B cell (primary cell): ENCODE data around the gene PFN1. TPM values are rescaled to one million over a fixed set of nuclear protein-coding genes. Genes with fewer than 3 reads are reported as not detected.

Experiments used
- ATAC-seq: fragments of 200-7000 bp; cut with Tn5 transposase; one replicate; pipeline ENCODE4 v1.10.0; 2021; ENCODE audit warnings: low read depth, mild to moderate bottlenecking, moderate number of reproducible peaks, moderate library complexity
- CTCF ChIA-PET: fragments of 350-600 bp; sonication (Branson Sonifier 250); formaldehyde crosslinking; loops from one replicate; lab custom pipeline; 2021; ENCODE audit warnings: antibody characterized with exemption, inconsistent platforms; lab: Charles Lee
- POLR2A ChIA-PET: fragments of 350-600 bp; sonication (Branson Sonifier 250); formaldehyde crosslinking; loops from one replicate; lab custom pipeline; 2021; ENCODE audit warnings: antibody characterized with exemption; lab: Charles Lee
- DNase-seq: peaks from one replicate; pipeline ENCODE4 v3.0.0; 2013
- H2AFZ ChIP-seq: 2 replicates; pipeline ENCODE4 v1.6.1; 2012; ENCODE audit warnings: mild to moderate bottlenecking, low read depth, low read length; ENCODE audit not compliant: insufficient read depth, poor library complexity, severe bottlenecking
- H3K27ac ChIP-seq, 2 donors: 1 replicate in 1 of 2; 2 replicates in 1 of 2; pipeline ENCODE4 v1.5.1; 2012 to 2013; ENCODE audit warnings: low read length in 2 of 2, mild to moderate bottlenecking in 2 of 2, moderate library complexity in 1 of 2
- H3K27me3 ChIP-seq, 4 experiments: fragments of 200-600 bp in 1 of 4; sonication (generic) in 1 of 4; replicated peaks in 1 of 4; 1 replicate in 2 of 4; 2 replicates in 2 of 4; pipeline versions ENCODE4 v1.6.1 to v1.7.0; 2013 to 2016; ENCODE audit warnings: low read length in 3 of 4, mild to moderate bottlenecking in 2 of 4, mixed read lengths in 1 of 4, moderate library complexity in 1 of 4; ENCODE audit not compliant: insufficient read depth in 4 of 4, control insufficient read depth in 3 of 4; ENCODE audit errors: control extremely low read depth in 1 of 4
- H3K36me3 ChIP-seq, 2 experiments: replicated peaks in 1 of 2; 1 replicate in 1 of 2; 2 replicates in 1 of 2; pipeline versions ENCODE4 v1.6.1 to v1.7.1; 2013; ENCODE audit warnings: low read length in 1 of 2; ENCODE audit not compliant: insufficient read depth in 2 of 2, control insufficient read depth in 1 of 2; ENCODE audit errors: control extremely low read depth in 1 of 2, extremely low read depth in 1 of 2
- H3K4me1 ChIP-seq, 2 donors: fragments of 200-600 bp in 1 of 2; sonication (generic) in 1 of 2; 1 replicate in 1 of 2; 2 replicates in 1 of 2; pipeline versions ENCODE4 v1.5.1 to v1.6.1; 2013 to 2017; ENCODE audit warnings: low read length in 2 of 2; ENCODE audit not compliant: control insufficient read depth in 2 of 2, insufficient read depth in 2 of 2
- H3K4me2 ChIP-seq: replicated peaks from 2 replicates; pipeline ENCODE3; 2012; ENCODE audit warnings: mild to moderate bottlenecking, low read depth, low read length; ENCODE audit not compliant: poor library complexity, severe bottlenecking
- H3K4me3 ChIP-seq, 5 experiments: fragments of 200-600 bp in 1 of 5; sonication (generic) in 1 of 5; 1 replicate in 3 of 5; 2 replicates in 2 of 5; pipeline versions ENCODE4 v1.5.1 to v1.7.0; 2011 to 2016; ENCODE audit warnings: low read length in 4 of 5, mild to moderate bottlenecking in 4 of 5, low read depth in 2 of 5, control low read depth in 1 of 5, moderate library complexity in 1 of 5; ENCODE audit not compliant: insufficient read depth in 1 of 5; ENCODE audit errors: control extremely low read depth in 1 of 5, extremely low read depth in 1 of 5
- H3K79me2 ChIP-seq: fragments of 200-600 bp; sonication (generic); one replicate; pipeline ENCODE4 v1.6.0; 2016; ENCODE audit warnings: low read length; ENCODE audit not compliant: control insufficient read depth, insufficient read depth
- H3K9ac ChIP-seq: fragments of 200-600 bp; sonication (generic); 2 replicates; pipeline ENCODE4 v1.6.1; 2017; ENCODE audit warnings: mild to moderate bottlenecking, low read length, moderate library complexity
- H3K9me3 ChIP-seq, 3 donors: one replicate each; pipeline versions ENCODE4 v1.6.1 to v1.7.1; 2013; ENCODE audit warnings: low read length in 2 of 3; ENCODE audit not compliant: control insufficient read depth in 2 of 3, insufficient read depth in 1 of 3; ENCODE audit errors: control extremely low read depth in 1 of 3
- H4K20me1 ChIP-seq: 2 replicates; pipeline ENCODE4 v1.6.0; 2012; ENCODE audit warnings: mild to moderate bottlenecking, low read length; ENCODE audit not compliant: insufficient read depth, control insufficient read depth, poor library complexity, severe bottlenecking
- H3K27ac Mint-ChIP-seq: one replicate; pipeline ENCODE4 v1.8.0; 2021; ENCODE audit warnings: mixed read lengths
- H3K27me3 Mint-ChIP-seq: one replicate; pipeline ENCODE4 v1.8.0; 2021; ENCODE audit warnings: mixed read lengths
- H3K4me1 Mint-ChIP-seq: one replicate; pipeline ENCODE4 v1.8.0; 2021; ENCODE audit warnings: mixed read lengths
- H3K4me3 Mint-ChIP-seq: one replicate; pipeline ENCODE4 v1.8.0; 2021; ENCODE audit warnings: mixed read lengths
- H3K9me3 Mint-ChIP-seq: one replicate; pipeline ENCODE4 v1.8.0; 2022; ENCODE audit warnings: mixed read lengths; ENCODE audit not compliant: insufficient read depth
- EZH2 ChIP-seq: IDR thresholded peaks from 2 replicates; pipeline ENCODE4 v1.6.1; 2012; ENCODE audit warnings: borderline replicate concordance, low read depth, mild to moderate bottlenecking, moderate library complexity, low read length; ENCODE audit not compliant: insufficient read depth, poor library complexity, severe bottlenecking
- WGBS: methylation state at CpG from one replicate; pipeline ENCODE4 v1.1.5; 2013; ENCODE audit warnings: missing lambda C conversion rate; ENCODE audit not compliant: insufficient coverage; 5-methylcytosine and 5-hydroxymethylcytosine counted together
- intact Hi-C: fragments of 100-400 bp; cut with micrococcal nuclease; formaldehyde crosslinking; loops from one replicate; pipeline ENCODE4 v1.10.0; 2022
- polyA plus RNA-seq: library from polyadenylated mRNA; depleted of rRNA; stranded (reverse); fragments of >200 nt; gene quantifications from 2 replicates; pipeline ENCODE4 v1.2.3, GENCODE V29; 2012
- total RNA-seq, 2 donors: library from RNA; stranded (reverse); fragments of 120-200 nt in 1 of 2; gene quantifications; 1 replicate in 1 of 2; 2 replicates in 1 of 2; pipeline versions ENCODE4 v1.2.3 to v1.2.4, GENCODE V29; 2013 to 2022
- TF ChIP-seq, protein P1 (sequence below): fragments of 200-600 bp; IDR thresholded peaks from one replicate; pipeline ENCODE4 v1.8.0; 2022; ENCODE audit warnings: antibody characterized with exemption, mild to moderate bottlenecking

The PFN1 gene
- total and polyA plus RNA-seq, 2 donors (not counting 1 experiment from before 2014, with no cell fraction given) = 330 to 609 TPM

DNA sequence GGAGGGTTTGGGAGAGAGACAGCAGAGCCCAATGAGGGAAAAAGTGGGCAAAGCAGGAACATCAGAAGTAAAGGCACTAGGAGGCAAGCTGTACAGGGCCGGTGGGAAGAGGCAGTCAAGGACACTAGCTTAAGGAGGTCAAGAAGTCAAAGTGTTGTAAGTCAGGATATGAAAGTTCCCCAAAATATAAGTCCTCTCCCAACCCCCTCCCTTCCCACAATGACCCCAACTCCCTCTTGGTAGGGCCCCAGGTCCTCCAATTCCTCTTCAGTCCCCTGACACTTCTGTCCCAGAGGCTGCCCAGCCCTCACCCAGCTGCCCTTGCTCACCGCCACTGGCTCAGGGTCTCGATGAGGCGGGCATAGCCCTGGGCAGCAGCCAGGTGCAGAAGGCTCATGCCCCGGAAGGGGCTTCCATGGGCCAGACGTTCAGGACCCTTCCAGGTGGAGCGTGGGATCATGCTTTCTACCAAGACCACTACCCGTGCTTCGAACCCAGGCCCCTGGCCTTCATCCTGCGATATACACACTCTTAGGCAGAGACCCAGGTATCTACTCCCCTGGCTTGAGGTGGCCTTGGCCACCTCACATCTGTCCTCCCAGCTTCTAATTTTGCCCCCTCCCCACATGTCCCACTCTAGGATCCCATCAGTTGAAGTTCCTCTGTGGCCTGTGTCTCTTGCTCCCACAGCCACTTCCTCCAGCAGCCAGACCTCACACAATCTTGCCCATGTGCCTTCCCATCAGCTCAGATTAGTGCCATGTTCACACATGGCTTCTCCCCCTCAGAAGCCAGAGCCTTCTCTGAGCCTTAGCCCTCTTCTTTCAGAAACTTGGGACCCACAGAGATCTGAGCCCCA lies 25.2 kb upstream of the PFN1 start:
- Histone ChIP-seq H3K9ac (no peak overlapping the region), H3K79me2 (peaks cover 13% of the 10 kb centered on the region), H3K27ac (no peak overlapping the region), H3K4me3 (no peak overlapping the region), H3K4me2 (no peak overlapping the region), H3K9me3 (no peaks in the 10 kb centered on the region), H3K4me1 (peaks cover 10 to 13% of the 10 kb centered on the region in 2 donors), H2AFZ (no peak overlapping the region), H3K36me3 (peaks cover 0 to 60% of the 10 kb centered on the region in 2 experiments), H4K20me1 (no peaks in the 10 kb centered on the region), H3K27me3 (no peaks in the 10 kb centered on the region)
- peaks cover 10% of the 10 kb centered on the region for H3K4me1 Mint-ChIP-seq
- 98% methylated on average over 9 of the region's 10 CpGs for WGBS
- TF ChIP-seq EZH2 = no peak
- TF ChIP-seq, protein P1, sequence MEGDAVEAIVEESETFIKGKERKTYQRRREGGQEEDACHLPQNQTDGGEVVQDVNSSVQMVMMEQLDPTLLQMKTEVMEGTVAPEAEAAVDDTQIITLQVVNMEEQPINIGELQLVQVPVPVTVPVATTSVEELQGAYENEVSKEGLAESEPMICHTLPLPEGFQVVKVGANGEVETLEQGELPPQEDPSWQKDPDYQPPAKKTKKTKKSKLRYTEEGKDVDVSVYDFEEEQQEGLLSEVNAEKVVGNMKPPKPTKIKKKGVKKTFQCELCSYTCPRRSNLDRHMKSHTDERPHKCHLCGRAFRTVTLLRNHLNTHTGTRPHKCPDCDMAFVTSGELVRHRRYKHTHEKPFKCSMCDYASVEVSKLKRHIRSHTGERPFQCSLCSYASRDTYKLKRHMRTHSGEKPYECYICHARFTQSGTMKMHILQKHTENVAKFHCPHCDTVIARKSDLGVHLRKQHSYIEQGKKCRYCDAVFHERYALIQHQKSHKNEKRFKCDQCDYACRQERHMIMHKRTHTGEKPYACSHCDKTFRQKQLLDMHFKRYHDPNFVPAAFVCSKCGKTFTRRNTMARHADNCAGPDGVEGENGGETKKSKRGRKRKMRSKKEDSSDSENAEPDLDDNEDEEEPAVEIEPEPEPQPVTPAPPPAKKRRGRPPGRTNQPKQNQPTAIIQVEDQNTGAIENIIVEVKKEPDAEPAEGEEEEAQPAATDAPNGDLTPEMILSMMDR = no peak
- H3K27me3 Mint-ChIP-seq = no peaks in the 10 kb centered on the region
- CTCF ChIA-PET = interaction anchor here (1.4 kb wide), 2 partner anchors 70 to 88 kb away, joined by 4 read pairs; partner anchors contain the start of gene CHRNE
- H3K27ac Mint-ChIP-seq = no peak overlapping the region
- ATAC-seq = no peak
- POLR2A ChIA-PET = interaction anchor here (0.5 kb wide), 1 partner anchor 43 kb away, joined by 8 read pairs; no protein-coding TSS in a partner anchor
- intact Hi-C loops = no loop called here
- no peaks in the 10 kb centered on the region for H3K9me3 Mint-ChIP-seq
- no peak for DNase-seq
- H3K4me3 Mint-ChIP-seq = no peak overlapping the region

DNA sequence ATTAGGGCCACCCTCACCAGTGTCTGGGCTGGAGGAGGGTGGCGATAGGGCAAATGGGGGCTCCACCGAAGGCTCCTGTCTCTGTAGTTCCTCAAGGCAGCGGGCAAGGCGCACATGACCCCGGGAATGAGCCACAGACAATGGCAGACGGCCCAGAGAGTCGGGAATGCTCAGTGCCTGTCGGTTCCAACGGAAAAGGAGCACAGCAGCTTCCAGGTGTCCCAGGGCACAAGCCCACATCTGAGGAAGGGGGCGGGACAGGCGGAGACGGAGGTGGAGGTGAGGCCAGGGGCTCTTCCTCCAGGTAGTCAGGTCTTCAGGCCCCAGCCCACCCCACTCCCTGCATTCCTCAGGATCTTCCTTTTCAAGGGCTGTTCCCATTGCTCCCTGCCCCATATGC lies 24.4 kb upstream of the PFN1 start:
- Histone ChIP-seq H3K4me1 (peaks cover 9 to 12% of the 10 kb centered on the region in 2 donors), H2AFZ (no peak overlapping the region), H3K4me3 (no peak overlapping the region), H3K9ac (no peak overlapping the region), H4K20me1 (no peaks in the 10 kb centered on the region), H3K9me3 (no peaks in the 10 kb centered on the region), H3K36me3 (peaks cover 0 to 52% of the 10 kb centered on the region in 2 experiments), H3K4me2 (no peak overlapping the region), H3K27me3 (no peaks in the 10 kb centered on the region), H3K27ac (no peak overlapping the region), H3K79me2 (peaks cover 16% of the 10 kb centered on the region)
- Mint-ChIP-seq H3K4me3 (no peak overlapping the region), H3K9me3 (no peaks in the 10 kb centered on the region), H3K4me1 (peaks cover 3% of the 10 kb centered on the region), H3K27ac (no peak overlapping the region), H3K27me3 (no peaks in the 10 kb centered on the region)
- TF ChIP-seq EZH2 = no peak
- TF ChIP-seq, protein P1 = no peak
- ChIA-PET POLR2A (interaction anchor here (0.5 kb wide), 1 partner anchor 44 kb away, joined by 8 read pairs; no protein-coding TSS in a partner anchor), CTCF (interaction anchor here (1.4 kb wide), 1 partner anchor 89 kb away, joined by 4 read pairs; no protein-coding TSS in a partner anchor)
- no peak for ATAC-seq
- DNase-seq = no peak
- intact Hi-C loops = no loop called here
- 96% methylated on average over 12 of the region's 12 CpGs for WGBS
